Activated naive CD4-positive, alpha-beta T cell treated with anti-CD3 and anti-CD28 coated beads for 36 hours (primary cell): Measurements from ENCODE around the gene TUBGCP2. TPM values are rescaled to one million over a fixed set of nuclear protein-coding genes. Genes with fewer than 3 reads are reported as not detected.
"Not testable (repeated sequence)": the region's sequence is repeated elsewhere in the genome, so short reads cannot be mapped to it uniquely, and the experiment has no call there.

Experiments
- CTCF ChIA-PET: fragments of 350-600 bp; sonication (Branson Sonifier 250); formaldehyde crosslinking; loops from one replicate; lab custom pipeline; 2021; ENCODE audit warnings: antibody characterized with exemption; lab: Charles Lee
- DNase-seq: peaks from one replicate; pipeline ENCODE4 v3.0.0-alpha.2; 2020
- H3K27ac Mint-ChIP-seq: one replicate; pipeline ENCODE4 v1.8.0; 2021; ENCODE audit warnings: mild to moderate bottlenecking, mixed read lengths
- H3K27me3 Mint-ChIP-seq: one replicate; pipeline ENCODE4 v1.8.0; 2021; ENCODE audit warnings: low read depth, mixed read lengths
- H3K36me3 Mint-ChIP-seq: one replicate; pipeline ENCODE4 v1.8.0; 2021; ENCODE audit warnings: low read depth, mixed read lengths
- H3K4me1 Mint-ChIP-seq: one replicate; pipeline ENCODE4 v1.8.0; 2021; ENCODE audit warnings: low read depth, mixed read lengths
- H3K4me3 Mint-ChIP-seq: one replicate; pipeline ENCODE4 v1.8.0; 2021; ENCODE audit warnings: mild to moderate bottlenecking, moderate library complexity, mixed read lengths
- H3K9me3 Mint-ChIP-seq: one replicate; pipeline ENCODE4 v1.8.0; 2021; ENCODE audit warnings: mixed read lengths
- intact Hi-C: fragments of 100-400 bp; cut with micrococcal nuclease; formaldehyde crosslinking; loops from one replicate; pipeline ENCODE4 v1.15.1; 2023
- total RNA-seq, 2 experiments: library from RNA; stranded (reverse); gene quantifications; one replicate each; pipeline ENCODE4 v1.2.3, GENCODE V29; 2021

TUBGCP2 gene
- total RNA-seq, 2 experiments from 2014 or later, result 47.9 to 56.1 TPM

GRCh38 chr10:133328358-133329343 lies 20.0 kb upstream of the TUBGCP2 start:
- CTCF ChIA-PET, result interaction anchor here (0.6 to 2.1 kb wide), 38 partner anchors 8 to 245 kb away, joined by 3 to 16 read pairs (median 4); no protein-coding TSS in a partner anchor
- Mint-ChIP-seq H3K4me1 (peaks cover 14% of the 10 kb centered on the region), H3K36me3 (no peaks in the 10 kb centered on the region), H3K9me3 (no peaks in the 10 kb centered on the region), H3K27me3 (peaks cover 39% of the 10 kb centered on the region), H3K27ac (no peak overlapping the region), H3K4me3 (no peak overlapping the region)
- intact Hi-C loops, result loop anchor here (1.0 to 5.0 kb wide), 5 partner anchors 44 to 281 kb away; partner anchors contain the start of gene ECHS1
- no peak for DNase-seq

GRCh38 chr10:133327651-133328357 lies 19.1 kb upstream of the TUBGCP2 start:
- H3K4me1 Mint-ChIP-seq, result peaks cover 14% of the 10 kb centered on the region
- H3K9me3 Mint-ChIP-seq, result no peaks in the 10 kb centered on the region
- no peak overlapping the region for H3K27ac Mint-ChIP-seq
- no peaks in the 10 kb centered on the region for H3K36me3 Mint-ChIP-seq
- CTCF ChIA-PET, result interaction anchor here (1.1 to 1.4 kb wide), 5 partner anchors 9 to 245 kb away, joined by 3 to 5 read pairs (median 3); no protein-coding TSS in a partner anchor
- DNase-seq, result no peak
- H3K27me3 Mint-ChIP-seq, result peaks cover 38% of the 10 kb centered on the region
- intact Hi-C loops, result loop anchor here (5.0 kb wide), 1 partner anchor 44 kb away; the partner anchor contains the start of gene ECHS1
- H3K4me3 Mint-ChIP-seq, result no peak overlapping the region

GRCh38 chr10:133326745-133327650 lies 18.3 kb upstream of the TUBGCP2 start:
- Mint-ChIP-seq H3K36me3 (no peaks in the 10 kb centered on the region), H3K4me3 (no peak overlapping the region), H3K27ac (no peak overlapping the region), H3K27me3 (peaks cover 33% of the 10 kb centered on the region), H3K4me1 (peaks cover 14% of the 10 kb centered on the region), H3K9me3 (no peaks in the 10 kb centered on the region)
- DNase-seq, result no peak
- CTCF ChIA-PET, result interaction anchor here (1.1 to 1.4 kb wide), 3 partner anchors 12 to 38 kb away, joined by 3 read pairs; no protein-coding TSS in a partner anchor
- intact Hi-C loops, result loop anchor here (5.0 kb wide), 1 partner anchor 45 kb away; the partner anchor contains the start of gene ECHS1

- no peaks in the 10 kb centered on the region for H3K36me3 Mint-ChIP-seq
- H3K9me3 Mint-ChIP-seq, result no peaks in the 10 kb centered on the region
- no peak overlapping the region for H3K4me3 Mint-ChIP-seq
- intact Hi-C loops, result loop anchor here (5.0 kb wide), 1 partner anchor 46 kb away; the partner anchor contains the start of gene ECHS1
- no peak for DNase-seq
- H3K27me3 Mint-ChIP-seq, result peaks cover 33% of the 10 kb centered on the region
- H3K27ac Mint-ChIP-seq, result no peak overlapping the region
- CTCF ChIA-PET, result no interaction called here
- peaks cover 14% of the 10 kb centered on the region for H3K4me1 Mint-ChIP-seq
These were observed 17.5 kb upstream of the TUBGCP2 start for GRCh38 chr10:133326223-133326551.

- peak overlapping the region; percentile 67 for H3K4me3 Mint-ChIP-seq
- H3K9me3 Mint-ChIP-seq, result no peaks in the 10 kb centered on the region
- H3K27ac Mint-ChIP-seq, result no peak overlapping the region
- H3K4me1 Mint-ChIP-seq, result peaks cover 14% of the 10 kb centered on the region
- DNase-seq, result no peak
- CTCF ChIA-PET, result no interaction called here
- intact Hi-C loops, result loop anchor here (5.0 kb wide), 1 partner anchor 47 kb away; the partner anchor contains the start of gene ECHS1
- H3K36me3 Mint-ChIP-seq, result no peaks in the 10 kb centered on the region
- peaks cover 33% of the 10 kb centered on the region for H3K27me3 Mint-ChIP-seq
These were observed 17.0 kb upstream of the TUBGCP2 start for GRCh38 chr10:133325440-133326222.

GRCh38 chr10:133324857-133325260 lies 16.2 kb upstream of the TUBGCP2 start:
- H3K27me3 Mint-ChIP-seq, result peaks cover 33% of the 10 kb centered on the region
- no peaks in the 10 kb centered on the region for H3K9me3 Mint-ChIP-seq
- no peaks in the 10 kb centered on the region for H3K36me3 Mint-ChIP-seq
- no peak overlapping the region for H3K4me3 Mint-ChIP-seq
- intact Hi-C loops, result loop anchor here (5.0 kb wide), 1 partner anchor 47 kb away; the partner anchor contains the start of gene ECHS1
- no peak for DNase-seq
- peaks cover 12% of the 10 kb centered on the region for H3K4me1 Mint-ChIP-seq
- H3K27ac Mint-ChIP-seq, result no peak overlapping the region
- CTCF ChIA-PET, result interaction anchor here (0.5 kb wide), 1 partner anchor 1537 kb away, joined by 3 read pairs; no protein-coding TSS in a partner anchor

GRCh38 chr10:133324198-133324792 lies 15.6 kb upstream of the TUBGCP2 start:
- H3K27me3 Mint-ChIP-seq, result peaks cover 32% of the 10 kb centered on the region
- H3K4me3 Mint-ChIP-seq, result no peak overlapping the region
- intact Hi-C loops, result no loop called here
- CTCF ChIA-PET, result interaction anchor here (0.5 kb wide), 1 partner anchor 1536 kb away, joined by 3 read pairs; no protein-coding TSS in a partner anchor
- no peaks in the 10 kb centered on the region for H3K9me3 Mint-ChIP-seq
- H3K36me3 Mint-ChIP-seq, result no peaks in the 10 kb centered on the region
- peak; percentile 73 for DNase-seq
- no peak overlapping the region for H3K27ac Mint-ChIP-seq
- peaks cover 9% of the 10 kb centered on the region for H3K4me1 Mint-ChIP-seq

- Mint-ChIP-seq H3K4me1 (peaks cover 14% of the 10 kb centered on the region), H3K27me3 (peaks cover 20% of the 10 kb centered on the region)
- intact Hi-C loops, DNase-seq, H3K4me3 Mint-ChIP-seq, H3K36me3 Mint-ChIP-seq, H3K27ac Mint-ChIP-seq, H3K9me3 Mint-ChIP-seq, CTCF ChIA-PET: not testable (repeated sequence)
These were observed 13.5 kb upstream of the TUBGCP2 start for GRCh38 chr10:133322064-133322709.

- intact Hi-C loops, DNase-seq, H3K9me3 Mint-ChIP-seq, H3K27me3 Mint-ChIP-seq, H3K27ac Mint-ChIP-seq, H3K4me3 Mint-ChIP-seq, H3K36me3 Mint-ChIP-seq: not testable (repeated sequence)
- H3K4me1 Mint-ChIP-seq, result peaks cover 10% of the 10 kb centered on the region
- CTCF ChIA-PET, result interaction anchor here (0.7 to 1.5 kb wide), 5 partner anchors 9 to 267 kb away, joined by 3 to 9 read pairs (median 3); no protein-coding TSS in a partner anchor
These were observed 12.3 kb upstream of the TUBGCP2 start for GRCh38 chr10:133320852-133321422.
